GM21528 (cell line): ENCODE results near the gene UNC13A.

ENCODE experiments used
- ATAC-seq: cut with Tn5 transposase; IDR thresholded peaks from one replicate; pipeline ENCODE4 v1.9.1; 2021; ENCODE audit warnings: mild to moderate bottlenecking, moderate library complexity; ENCODE audit not compliant: unreplicated experiment, low FRiP score

Gene UNC13A

DNA sequence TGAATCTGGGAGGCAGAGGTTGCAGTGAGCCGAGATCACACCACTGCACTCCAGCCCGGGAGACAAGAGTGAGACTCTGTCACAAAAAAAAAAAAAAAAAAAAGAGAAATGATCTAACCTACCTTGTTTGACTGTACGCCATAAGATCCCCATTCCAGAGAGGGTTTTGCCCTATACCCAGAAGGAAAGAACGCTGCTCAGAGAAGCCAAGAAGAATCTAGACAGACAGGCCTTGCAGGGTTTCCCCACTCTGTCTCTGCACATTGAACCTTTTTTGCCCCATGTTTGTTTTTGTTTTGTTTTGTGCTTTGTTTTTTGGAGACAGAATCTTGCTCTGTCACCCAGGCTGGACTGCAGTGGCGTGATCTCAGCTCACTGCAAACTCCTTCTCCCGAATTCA lies 23.7 kb upstream of the UNC13A start:
- ATAC-seq, result no peak

GRCh38 chr19:17706750-17707181 lies 18.6 kb upstream of the UNC13A start:
- no peak for ATAC-seq

DNA sequence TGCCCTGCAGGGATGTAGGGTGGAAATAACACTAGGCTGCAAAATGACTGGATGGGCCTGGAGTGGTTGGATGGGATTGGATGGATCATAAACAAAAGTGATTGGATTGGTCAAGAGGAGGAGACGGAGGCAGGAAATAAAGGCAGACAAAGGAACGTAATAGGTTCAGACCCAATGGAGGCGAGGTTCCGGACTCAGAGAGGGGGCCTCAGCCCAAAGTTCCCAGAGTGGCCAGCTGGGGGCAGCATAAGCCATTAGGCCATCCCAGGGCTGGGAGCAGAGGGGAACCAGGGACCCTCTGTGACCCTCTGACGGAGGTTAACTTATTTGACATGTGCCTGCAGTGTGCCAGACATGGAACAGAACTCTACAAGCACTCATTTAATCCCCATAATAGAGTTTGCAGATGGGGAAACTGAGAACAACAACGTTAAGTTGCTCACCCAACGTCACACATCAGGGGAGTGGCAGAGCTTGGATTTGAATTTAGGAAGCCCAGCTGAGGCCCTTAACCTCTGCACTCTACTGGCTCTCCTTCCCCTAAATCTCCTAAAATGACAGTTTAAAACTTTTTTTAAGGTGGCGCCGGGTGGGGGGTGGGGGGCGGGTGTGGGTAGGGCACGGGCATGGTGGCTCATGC lies 15.8 kb upstream of the UNC13A start:
- no peak for ATAC-seq

- ATAC-seq, result no peak
Observed at GRCh38 chr19:17695198-17695597, 7.0 kb upstream of the UNC13A start.

GRCh38 chr19:17692566-17692965 lies 4.4 kb upstream of the UNC13A start:
- ATAC-seq, result no peak

DNA sequence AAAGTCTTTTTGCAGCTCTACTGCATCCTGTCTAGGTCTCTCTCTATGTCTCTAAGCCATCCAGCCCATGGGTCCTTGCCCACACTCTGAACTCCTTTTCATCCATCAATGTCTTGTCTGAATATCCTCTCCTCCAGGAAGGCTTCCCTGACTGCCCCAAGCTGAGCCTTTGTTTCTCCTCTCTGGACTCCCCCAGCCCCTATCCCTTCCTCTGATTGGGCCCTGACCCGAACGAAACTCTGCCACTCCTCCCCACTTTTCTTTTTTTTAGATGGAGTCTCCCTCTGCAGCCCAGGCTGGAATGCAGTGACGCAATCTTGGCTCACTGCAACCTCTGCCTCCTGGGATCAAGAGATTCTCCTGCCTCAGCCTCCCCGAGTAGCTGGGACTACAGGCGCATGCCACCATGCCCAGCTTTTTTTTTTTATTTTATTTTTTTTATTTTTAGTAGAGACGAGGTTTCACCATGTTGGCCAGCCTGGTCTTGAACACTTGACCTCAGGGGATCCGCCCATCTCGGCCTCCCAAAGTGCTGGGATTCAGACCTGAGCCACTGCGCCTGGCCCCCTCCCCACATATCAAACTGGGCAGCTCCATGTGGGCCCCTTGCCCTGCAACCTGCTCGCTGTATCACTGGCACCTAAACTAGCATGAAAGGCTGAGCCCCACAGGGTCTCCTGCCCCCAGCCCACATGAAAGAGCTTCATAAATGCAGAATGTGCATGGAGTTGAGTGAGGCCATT lies 870 bp upstream of the UNC13A start:
- no peak for ATAC-seq

DNA sequence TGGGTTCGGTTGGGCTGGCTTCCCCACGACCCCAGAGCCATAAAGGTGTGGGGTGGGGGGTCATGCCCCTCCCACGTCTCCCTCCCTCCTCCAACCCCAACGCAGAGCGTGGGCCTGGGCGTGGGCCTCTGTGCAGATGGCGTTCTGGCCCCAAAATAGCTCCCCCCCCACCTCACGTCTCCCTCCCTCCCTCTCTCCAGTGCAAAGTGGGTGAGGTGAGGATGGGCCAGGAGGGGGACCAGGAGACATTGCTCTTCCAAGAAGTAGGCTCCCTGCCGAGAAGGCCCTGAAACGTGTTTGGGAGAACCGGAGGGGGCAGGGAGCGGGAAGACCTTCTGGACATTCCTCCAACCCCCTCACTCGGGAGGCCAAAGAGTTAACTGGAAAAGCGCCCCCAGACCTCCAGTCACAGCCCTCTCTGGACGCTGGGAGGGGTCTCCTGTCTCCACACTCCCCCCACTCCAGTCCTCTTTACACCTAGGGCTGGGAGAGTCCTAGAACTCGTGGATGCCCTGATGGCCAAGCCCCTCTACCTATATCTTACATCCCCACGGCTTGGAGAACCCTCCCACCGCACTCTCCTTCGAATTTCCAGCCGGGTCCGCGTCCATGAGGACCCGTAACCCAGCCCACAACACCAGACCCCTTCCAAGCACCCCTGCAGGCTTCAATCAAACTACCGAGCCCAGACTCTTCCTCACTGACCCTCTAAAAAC lies 855 bp downstream of the UNC13A start:
- no peak for ATAC-seq

- ATAC-seq, result no peak
Observed at GRCh38 chr19:17686592-17687024, 1.5 kb downstream of the UNC13A start.

GRCh38 chr19:17686023-17686521 lies 2.1 kb downstream of the UNC13A start:
- no peak for ATAC-seq

- no peak for ATAC-seq
Observed at GRCh38 chr19:17685451-17686022, 2.6 kb downstream of the UNC13A start.

GRCh38 chr19:17684256-17684655 lies 3.9 kb downstream of the UNC13A start:
- ATAC-seq, result no peak

GRCh38 chr19:17683078-17683477 lies 5.1 kb downstream of the UNC13A start:
- no peak for ATAC-seq

GRCh38 chr19:17682273-17682672 lies 5.9 kb downstream of the UNC13A start:
- no peak for ATAC-seq

GRCh38 chr19:17681505-17682125 lies 6.5 kb downstream of the UNC13A start:
- ATAC-seq, result no peak

- no peak for ATAC-seq
Observed at GRCh38 chr19:17680230-17680722, 7.9 kb downstream of the UNC13A start.

- no peak for ATAC-seq
Observed at GRCh38 chr19:17679526-17680229, 8.5 kb downstream of the UNC13A start.

- no peak for ATAC-seq
Observed at GRCh38 chr19:17678836-17679235, 9.3 kb downstream of the UNC13A start.

GRCh38 chr19:17677002-17677401 lies 11.2 kb downstream of the UNC13A start:
- no peak for ATAC-seq

- no peak for ATAC-seq
Observed at GRCh38 chr19:17676295-17676694, 11.9 kb downstream of the UNC13A start.
